ENCODE data around the gene MDM1.

DNA sequence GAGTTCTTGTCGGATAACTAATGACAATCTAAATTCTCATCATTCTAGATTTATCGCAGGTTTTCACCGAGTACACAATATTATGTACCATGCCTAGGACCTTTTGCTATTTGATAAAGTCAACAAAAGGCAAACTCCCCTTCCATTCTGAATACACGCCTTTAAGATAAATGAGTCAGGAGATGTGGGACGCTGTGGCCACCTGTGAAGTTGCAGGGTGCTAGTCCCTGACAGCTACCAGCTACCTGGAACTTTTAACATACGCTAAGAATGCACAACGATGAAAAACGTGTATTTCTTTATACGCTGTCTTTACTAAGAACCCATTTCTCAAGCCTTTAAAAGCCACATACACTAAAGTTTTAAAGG lies 678 bp downstream of the MDM1 start:
- TF ChIP-seq CTCF (IDR thresholded peaks at IDR 0.05 in 8 of 11, conservative IDR thresholded peaks at IDR 0.05 in 3 of 11) (no peak), POLR2AphosphoS5 (IDR thresholded peaks at IDR 0.05) (no peak)
